ENCODE results near the gene AASDH.
"Not testable (repeated sequence)": the region's sequence is repeated elsewhere in the genome, so short reads cannot be mapped to it uniquely, and the experiment has no call there.

Gene AASDH

GRCh38 chr4:56389558-56389957 lies 2.3 kb upstream of the AASDH start:
- DNase-seq (ENCODE audit: low read depth, low spot score) = no peak

- no peak for DNase-seq (ENCODE audit: low read depth, low spot score)
These were observed 1.0 kb upstream of the AASDH start for GRCh38 chr4:56388306-56388705.

GRCh38 chr4:56386091-56386490 lies 1.2 kb downstream of the AASDH start:
- DNase-seq (ENCODE audit: low read depth, low spot score) = no peak

- DNase-seq (ENCODE audit: low read depth, low spot score) = no peak
These were observed 11.8 kb downstream of the AASDH start for GRCh38 chr4:56375458-56375857.

GRCh38 chr4:56374956-56375355 lies 12.3 kb downstream of the AASDH start:
- no peak for DNase-seq (ENCODE audit: low read depth, low spot score)

- DNase-seq (ENCODE audit: low read depth, low spot score) = no peak
These were observed 14.5 kb downstream of the AASDH start for GRCh38 chr4:56372774-56373173.

- DNase-seq (ENCODE audit: low read depth, low spot score) = no peak
These were observed 15.7 kb downstream of the AASDH start for GRCh38 chr4:56371426-56372220.

- DNase-seq (ENCODE audit: low read depth, low spot score) = no peak
These were observed 16.9 kb downstream of the AASDH start for GRCh38 chr4:56370377-56370776.

- not testable (repeated sequence) for DNase-seq (ENCODE audit: low read depth, low spot score)
These were observed 24.3 kb downstream of the AASDH start for GRCh38 chr4:56362981-56363380.

GRCh38 chr4:56360071-56360470 lies 27.2 kb downstream of the AASDH start:
- DNase-seq (ENCODE audit: low read depth, low spot score) = no peak

- no peak for DNase-seq (ENCODE audit: low read depth, low spot score)
These were observed 30.6 kb downstream of the AASDH start for GRCh38 chr4:56356650-56357049.

- no peak for DNase-seq (ENCODE audit: low read depth, low spot score)
These were observed 38.7 kb downstream of the AASDH start for GRCh38 chr4:56348576-56348975.

- no peak for DNase-seq (ENCODE audit: low read depth, low spot score)
These were observed 41.8 kb downstream of the AASDH start for GRCh38 chr4:56345458-56345857.

GRCh38 chr4:56342746-56343145 lies 44.5 kb downstream of the AASDH start:
- DNase-seq (ENCODE audit: low read depth, low spot score) = no peak

GRCh38 chr4:56330691-56331090 lies 56.6 kb downstream of the AASDH start:
- no peak for DNase-seq (ENCODE audit: low read depth, low spot score)

GRCh38 chr4:56326363-56326762 lies 60.9 kb downstream of the AASDH start:
- no peak for DNase-seq (ENCODE audit: low read depth, low spot score)

GRCh38 chr4:56324011-56324610 lies 63.2 kb downstream of the AASDH start:
- no peak for DNase-seq (ENCODE audit: low read depth, low spot score)

GRCh38 chr4:56323327-56323726 lies 64.0 kb downstream of the AASDH start:
- DNase-seq (ENCODE audit: low read depth, low spot score) = no peak

- no peak for DNase-seq (ENCODE audit: low read depth, low spot score)
These were observed 66.0 kb downstream of the AASDH start for GRCh38 chr4:56321251-56321650.

- no peak for DNase-seq (ENCODE audit: low read depth, low spot score)
These were observed 67.0 kb downstream of the AASDH start for GRCh38 chr4:56320293-56320692.

- DNase-seq (ENCODE audit: low read depth, low spot score) = no peak
These were observed 68.7 kb downstream of the AASDH start for GRCh38 chr4:56318555-56318954.

- no peak for DNase-seq (ENCODE audit: low read depth, low spot score)
These were observed 69.5 kb downstream of the AASDH start for GRCh38 chr4:56317749-56318148.

- DNase-seq (ENCODE audit: low read depth, low spot score) = no peak
These were observed 71.2 kb downstream of the AASDH start for GRCh38 chr4:56316011-56316650.
